GM12874 (cell line): ENCODE measurements around the gene WDR18.

Experiments used
- TF ChIP-seq, protein P1 (sequence below): IDR thresholded peaks from 2 replicates; pipeline ENCODE4 v1.5.1; 2011; ENCODE audit warnings: low read depth, mild to moderate bottlenecking, control low read depth, low read length, moderate library complexity; ENCODE audit not compliant: insufficient read depth

Gene WDR18

DNA sequence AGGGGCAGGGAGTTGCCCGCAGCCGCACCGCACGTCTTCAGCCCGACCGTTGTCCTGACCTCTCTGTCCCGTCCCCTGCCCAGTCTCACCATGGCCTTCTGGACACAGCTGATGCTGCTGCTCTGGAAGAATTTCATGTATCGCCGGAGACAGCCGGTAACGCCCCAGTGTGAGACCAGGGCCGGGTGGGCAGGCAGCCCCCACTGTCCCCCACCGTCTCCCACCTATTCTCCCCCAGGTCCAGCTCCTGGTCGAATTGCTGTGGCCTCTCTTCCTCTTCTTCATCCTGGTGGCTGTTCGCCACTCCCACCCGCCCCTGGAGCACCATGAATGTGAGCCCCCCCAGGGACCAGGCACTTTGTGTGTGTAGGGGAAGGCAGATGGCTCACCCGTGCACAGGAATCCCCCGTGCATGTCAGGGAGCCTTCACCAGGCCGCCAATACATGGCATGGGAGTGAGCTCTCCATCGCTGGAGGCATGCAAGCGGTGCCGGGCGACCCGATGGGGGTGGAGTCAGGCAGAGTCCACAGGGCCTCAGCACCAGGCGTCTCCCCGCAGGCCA is 57.2 kb downstream of the WDR18 start:
- TF ChIP-seq, protein P1, sequence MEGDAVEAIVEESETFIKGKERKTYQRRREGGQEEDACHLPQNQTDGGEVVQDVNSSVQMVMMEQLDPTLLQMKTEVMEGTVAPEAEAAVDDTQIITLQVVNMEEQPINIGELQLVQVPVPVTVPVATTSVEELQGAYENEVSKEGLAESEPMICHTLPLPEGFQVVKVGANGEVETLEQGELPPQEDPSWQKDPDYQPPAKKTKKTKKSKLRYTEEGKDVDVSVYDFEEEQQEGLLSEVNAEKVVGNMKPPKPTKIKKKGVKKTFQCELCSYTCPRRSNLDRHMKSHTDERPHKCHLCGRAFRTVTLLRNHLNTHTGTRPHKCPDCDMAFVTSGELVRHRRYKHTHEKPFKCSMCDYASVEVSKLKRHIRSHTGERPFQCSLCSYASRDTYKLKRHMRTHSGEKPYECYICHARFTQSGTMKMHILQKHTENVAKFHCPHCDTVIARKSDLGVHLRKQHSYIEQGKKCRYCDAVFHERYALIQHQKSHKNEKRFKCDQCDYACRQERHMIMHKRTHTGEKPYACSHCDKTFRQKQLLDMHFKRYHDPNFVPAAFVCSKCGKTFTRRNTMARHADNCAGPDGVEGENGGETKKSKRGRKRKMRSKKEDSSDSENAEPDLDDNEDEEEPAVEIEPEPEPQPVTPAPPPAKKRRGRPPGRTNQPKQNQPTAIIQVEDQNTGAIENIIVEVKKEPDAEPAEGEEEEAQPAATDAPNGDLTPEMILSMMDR = no peak

DNA sequence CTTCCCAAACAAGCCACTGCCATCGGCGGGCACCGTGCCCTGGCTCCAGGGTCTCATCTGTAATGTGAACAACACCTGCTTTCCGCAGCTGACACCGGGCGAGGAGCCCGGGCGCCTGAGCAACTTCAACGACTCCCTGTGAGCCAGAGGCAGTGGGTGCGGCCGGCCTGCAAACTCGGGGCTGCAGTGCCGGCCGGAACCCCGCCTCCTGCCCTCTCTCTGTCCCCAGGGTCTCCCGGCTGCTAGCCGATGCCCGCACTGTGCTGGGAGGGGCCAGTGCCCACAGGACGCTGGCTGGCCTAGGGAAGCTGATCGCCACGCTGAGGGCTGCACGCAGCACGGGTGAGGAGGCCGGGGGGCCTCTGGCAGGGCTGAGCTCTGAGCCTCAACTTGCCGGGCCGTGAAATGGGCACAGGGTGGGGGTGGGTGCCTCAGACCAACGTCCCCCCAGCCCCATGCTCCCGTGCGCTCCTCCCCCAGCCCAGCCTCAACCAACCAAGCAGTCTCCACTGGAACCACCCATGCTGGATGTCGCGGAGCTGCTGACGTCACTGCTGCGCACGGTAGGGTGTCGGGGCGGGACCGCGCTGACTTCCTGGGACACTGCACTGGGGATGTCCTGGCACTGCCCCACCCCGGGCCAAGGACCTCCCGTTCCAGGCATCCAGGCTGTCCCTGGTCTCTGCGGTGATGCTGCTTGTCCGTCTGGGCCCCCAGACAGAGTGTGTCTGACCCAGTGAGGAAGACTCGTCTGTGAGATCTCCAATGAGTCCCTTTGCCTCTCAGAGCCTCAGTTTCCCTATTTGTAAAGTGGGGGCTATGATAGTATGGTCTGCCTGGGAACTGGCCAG is 57.9 kb downstream of the WDR18 start:
- TF ChIP-seq, protein P1 = no peak

DNA sequence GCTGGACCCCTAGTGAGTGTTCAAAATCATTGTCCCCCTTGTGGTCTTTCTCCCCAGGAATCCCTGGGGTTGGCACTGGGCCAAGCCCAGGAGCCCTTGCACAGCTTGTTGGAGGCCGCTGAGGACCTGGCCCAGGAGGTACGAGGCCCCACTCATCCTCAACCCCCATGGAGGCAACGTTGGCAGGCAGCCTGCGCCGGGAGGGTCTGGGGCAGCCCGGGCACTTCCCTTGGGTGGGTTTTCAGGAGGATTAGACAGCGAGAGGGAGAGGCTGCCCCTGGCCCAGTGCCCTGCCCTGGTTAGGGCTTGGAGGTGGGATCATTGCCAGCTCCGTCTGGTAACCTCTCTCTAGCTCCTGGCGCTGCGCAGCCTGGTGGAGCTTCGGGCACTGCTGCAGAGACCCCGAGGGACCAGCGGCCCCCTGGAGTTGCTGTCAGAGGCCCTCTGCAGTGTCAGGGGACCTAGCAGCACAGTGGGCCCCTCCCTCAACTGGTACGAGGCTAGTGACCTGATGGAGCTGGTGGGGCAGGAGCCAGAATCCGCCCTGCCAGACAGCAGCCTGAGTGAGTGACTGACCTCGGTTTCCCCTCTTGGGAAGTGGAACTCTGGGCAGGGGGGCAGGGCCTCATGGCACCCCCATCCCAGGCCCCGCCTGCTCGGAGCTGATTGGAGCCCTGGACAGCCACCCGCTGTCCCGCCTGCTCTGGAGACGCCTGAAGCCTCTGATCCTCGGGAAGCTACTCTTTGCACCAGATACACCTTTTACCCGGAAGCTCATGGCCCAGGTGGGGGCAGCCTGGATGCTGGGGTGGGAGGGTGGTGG is 58.8 kb downstream of the WDR18 start:
- TF ChIP-seq, protein P1 = no peak
